Gastroesophageal sphincter (tissue), 3 donors: Measurements from ENCODE around the gene ADGRL2.

Source experiments
- EP300 ChIP-seq: sonication (generic); formaldehyde crosslinking; IDR thresholded peaks from one replicate; pipeline ENCODE4 v1.6.1; 2017; ENCODE audit warnings: antibody characterized with exemption, mild to moderate bottlenecking
- TF ChIP-seq, protein P1 (sequence below), 4 experiments: fragments of 200-600 bp in 2 of 4; fragments of 450-650 bp in 2 of 4; sonication (generic) in 1 of 4; IDR thresholded peaks; one replicate each; pipeline ENCODE4 v1.5.1; 2017 to 2019; ENCODE audit warnings: antibody characterized with exemption in 4 of 4, mild to moderate bottlenecking in 2 of 4, moderate library complexity in 2 of 4

- TF ChIP-seq, protein P1, sequence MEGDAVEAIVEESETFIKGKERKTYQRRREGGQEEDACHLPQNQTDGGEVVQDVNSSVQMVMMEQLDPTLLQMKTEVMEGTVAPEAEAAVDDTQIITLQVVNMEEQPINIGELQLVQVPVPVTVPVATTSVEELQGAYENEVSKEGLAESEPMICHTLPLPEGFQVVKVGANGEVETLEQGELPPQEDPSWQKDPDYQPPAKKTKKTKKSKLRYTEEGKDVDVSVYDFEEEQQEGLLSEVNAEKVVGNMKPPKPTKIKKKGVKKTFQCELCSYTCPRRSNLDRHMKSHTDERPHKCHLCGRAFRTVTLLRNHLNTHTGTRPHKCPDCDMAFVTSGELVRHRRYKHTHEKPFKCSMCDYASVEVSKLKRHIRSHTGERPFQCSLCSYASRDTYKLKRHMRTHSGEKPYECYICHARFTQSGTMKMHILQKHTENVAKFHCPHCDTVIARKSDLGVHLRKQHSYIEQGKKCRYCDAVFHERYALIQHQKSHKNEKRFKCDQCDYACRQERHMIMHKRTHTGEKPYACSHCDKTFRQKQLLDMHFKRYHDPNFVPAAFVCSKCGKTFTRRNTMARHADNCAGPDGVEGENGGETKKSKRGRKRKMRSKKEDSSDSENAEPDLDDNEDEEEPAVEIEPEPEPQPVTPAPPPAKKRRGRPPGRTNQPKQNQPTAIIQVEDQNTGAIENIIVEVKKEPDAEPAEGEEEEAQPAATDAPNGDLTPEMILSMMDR (IDR thresholded peaks at IDR 0.05), result no peak
- TF ChIP-seq EP300, result no peak
Measured at GRCh38 chr1:81878538-81878937, 77.8 kb downstream of the ADGRL2 start.
